Heart left ventricle (tissue), 16 donors: Measurements from ENCODE around the gene PCK2. TPM values are rescaled to one million over a fixed set of nuclear protein-coding genes. Genes with fewer than 3 reads are reported as not detected.

Experiments
- ATAC-seq, 4 donors: fragments of 200-7000 bp; cut with Tn5 transposase; one replicate each; pipeline ENCODE4 v1.9.1; 2020 to 2022; ENCODE audit warnings: moderate library complexity in 4 of 4, mild to moderate bottlenecking in 3 of 4, moderate number of reproducible peaks in 1 of 4
- DNase-seq, 5 donors: peaks; one replicate each; pipeline ENCODE4 v3.0.0-alpha.2; 2020
- H3K27ac ChIP-seq, 12 donors: fragments of 200-600 bp; sonication (generic) in 4 of 12; one replicate each; pipeline versions ENCODE4 v1.5.0 to v1.8.0; 2016 to 2022; ENCODE audit warnings: mild to moderate bottlenecking in 2 of 12
- H3K27me3 ChIP-seq, 9 donors: fragments of 200-600 bp; sonication (generic) in 2 of 9; one replicate each; pipeline versions ENCODE4 v1.5.1 to v1.8.0; 2016 to 2022; ENCODE audit warnings: mild to moderate bottlenecking in 3 of 9
- H3K36me3 ChIP-seq, 9 donors: fragments of 200-600 bp; sonication (generic) in 2 of 9; one replicate each; pipeline versions ENCODE4 v1.5.0 to v1.8.0; 2018 to 2022; ENCODE audit warnings: mild to moderate bottlenecking in 2 of 9
- H3K4me1 ChIP-seq, 12 donors: fragments of 200-600 bp; sonication (generic) in 4 of 12; one replicate each; pipeline versions ENCODE4 v1.5.0 to v1.8.0; 2016 to 2022; ENCODE audit warnings: mild to moderate bottlenecking in 3 of 12
- H3K4me3 ChIP-seq, 12 donors: fragments of 200-600 bp; sonication (generic) in 4 of 12; one replicate each; pipeline versions ENCODE4 v1.5.0 to v1.8.0; 2017 to 2022; ENCODE audit warnings: mild to moderate bottlenecking in 9 of 12, moderate library complexity in 4 of 12
- H3K9me3 ChIP-seq, 12 donors: fragments of 200-600 bp; sonication (generic) in 4 of 12; one replicate each; pipeline versions ENCODE4 v1.5.0 to v1.8.0; 2016 to 2022; ENCODE audit warnings: mild to moderate bottlenecking in 1 of 12
- CTCF ChIP-seq, 12 donors: fragments of 200-600 bp; sonication (generic) in 4 of 12; IDR thresholded peaks; one replicate each; pipeline versions ENCODE4 v1.5.0 to v1.8.0; 2018 to 2022; ENCODE audit warnings: antibody characterized with exemption in 12 of 12, mild to moderate bottlenecking in 5 of 12
- POLR2A ChIP-seq, 2 donors: fragments of 450-650 bp; IDR thresholded peaks; one replicate each; pipeline ENCODE4 v1.6.1; 2017; ENCODE audit warnings: antibody characterized with exemption in 2 of 2, mild to moderate bottlenecking in 2 of 2, moderate library complexity in 2 of 2
- WGBS, 4 donors: extraction: QIAGEN DNeasy Blood & Tissue Kit in 2 of 4; methylation state at CpG; one replicate each; pipeline versions ENCODE4 v1.1.5 to v1.1.7; 2013 to 2018; 5-methylcytosine and 5-hydroxymethylcytosine counted together
- intact Hi-C, 10 donors: fragments of 100-400 bp; cut with DNase I; formaldehyde crosslinking; loops; one replicate each; pipeline versions ENCODE4 v1.11.1 to v1.14.2; 2022
- polyA plus RNA-seq, 2 donors: library from polyadenylated mRNA; stranded (reverse); fragments of 200-250 nt; gene quantifications; one replicate each; pipeline ENCODE4 v1.2.3, GENCODE V29; 2013
- total RNA-seq, 9 donors: library from RNA; depleted of rRNA in 2 of 9; stranded (reverse); fragments of >200 nt in 2 of 9; fragmentation: NEBNext Ultra II Directional in 3 of 9; extraction: Animal tissue kit (Norgen Biotek cat#: 25700) in 3 of 9; gene quantifications; one replicate each; pipeline versions ENCODE4 v1.1.0 to v1.2.4, GENCODE V29; 2016 to 2023
- donor health status: ischemic (EF 13 %, LVEDD 7.1; RV severe dilation, severe dysfunction).
- donor health status: healthy with polysubstance abuse.
- donor health status: DM: no; HTN: yes; CAD: no.
- donor health status: DM: no; HTN: no; CAD: no.
- donor health status: ischemic (EF 25% LVEDD 6.9; RV normal size, moderate dysfunction).
- donor health status: ischemic (EF 25% LVEDD 5.7; RV mildly dilated, moderate dysfunction).
- donor health status: healthy.
- donor health status: DM: yes; HTN: yes; CAD: no.
- donor health status: ischemic (EF 35%, LVEDD 5.7; RV mildly dilated, moderate dysfunction).
- donor health status: nonischemic (EF 11% LVEDD 7.7; RV severe dilation, severe dysfunction).
- donor health status: DM: yes; HTN: yes; CAD: no.
- donor health status: PGD.
- donor health status: ischemic (EF 29% LVEDD 5.4; RV normal size, mild dysfunction).
- donor health status: nonischemic (EF 23%, LVEDD 6.1; RV moderate dilation, normal function).

PCK2 gene
- total and polyA plus RNA-seq, 11 donors: 1.5 to 14.6 (median 3.9) TPM

- WGBS, 4 donors: 68 to 80% (median 70%) methylated on average over 3 of the region's 3 CpGs
- Histone ChIP-seq H3K27me3 (peaks cover 0 to 16% (median 3%) of the 10 kb centered on the region in 9 donors), H3K4me3 (no peak overlapping the region), H3K9me3 (no peaks in the 10 kb centered on the region), H3K27ac (no peak overlapping the region), H3K36me3 (no peaks in the 10 kb centered on the region), H3K4me1 (peaks cover 0 to 14% (median 10%) of the 10 kb centered on the region in 12 donors)
- TF ChIP-seq POLR2A (IDR thresholded peaks at IDR 0.05) (no peak), CTCF (IDR thresholded peaks at IDR 0.05) (no peak)
- ATAC-seq (no peak), DNase-seq (no peak)
- intact Hi-C loops: no loop called here
These were observed 8.9 kb upstream of the PCK2 start for GRCh38 chr14:24085215-24085614.

GRCh38 chr14:24086193-24086955 is 7.7 kb upstream of the PCK2 start:
- peaks cover 0 to 6% (median 4%) of the 10 kb centered on the region in 12 donors for H3K4me1 ChIP-seq
- 80 to 88% (median 85%) methylated on average over 3 of the region's 3 CpGs for WGBS, 4 donors
- no peaks in the 10 kb centered on the region for H3K9me3 ChIP-seq
- ATAC-seq (no peak), DNase-seq (no peak)
- no peak overlapping the region for H3K4me3 ChIP-seq
- TF ChIP-seq POLR2A (IDR thresholded peaks at IDR 0.05) (no peak), CTCF (IDR thresholded peaks at IDR 0.05) (no peak)
- intact Hi-C loops: loop anchor here in 1 of 10 donors (2.0 kb wide), 1 partner anchor 26 kb away; no protein-coding TSS in a partner anchor
- peaks cover 0 to 10% (median 0%) of the 10 kb centered on the region in 9 donors for H3K27me3 ChIP-seq
- H3K27ac ChIP-seq: no peak overlapping the region
- H3K36me3 ChIP-seq: no peaks in the 10 kb centered on the region

GRCh38 chr14:24087004-24087403 is 7.1 kb upstream of the PCK2 start:
- Histone ChIP-seq H3K4me3 (no peak overlapping the region), H3K36me3 (no peaks in the 10 kb centered on the region), H3K27me3 (peaks cover 0 to 4% (median 0%) of the 10 kb centered on the region in 9 donors), H3K4me1 (no peaks in the 10 kb centered on the region), H3K9me3 (no peaks in the 10 kb centered on the region), H3K27ac (no peak overlapping the region)
- DNase-seq (no peak), ATAC-seq (no peak)
- TF ChIP-seq POLR2A (IDR thresholded peaks at IDR 0.05): no peak
- intact Hi-C loops: loop anchor here in 1 of 10 donors (2.0 kb wide), 1 partner anchor 26 kb away; no protein-coding TSS in a partner anchor
- WGBS, 4 donors: 80 to 93% (median 86%) methylated on average over 1 of the region's 1 CpG

- no peaks in the 10 kb centered on the region for H3K27me3 ChIP-seq
- DNase-seq (peak in 1 of 5 donors; percentile 13), ATAC-seq (no peak)
- H3K4me3 ChIP-seq: no peak overlapping the region
- H3K4me1 ChIP-seq: peaks cover 0 to 9% (median 0%) of the 10 kb centered on the region in 12 donors
- H3K9me3 ChIP-seq: no peaks in the 10 kb centered on the region
- WGBS, 4 donors: 78 to 91% (median 86%) methylated on average over 2 of the region's 2 CpGs
- no peak for TF ChIP-seq POLR2A (IDR thresholded peaks at IDR 0.05)
- TF ChIP-seq CTCF (IDR thresholded peaks at IDR 0.05): no peak
- H3K36me3 ChIP-seq: no peaks in the 10 kb centered on the region
- intact Hi-C loops: no loop called here
- H3K27ac ChIP-seq: no peak overlapping the region
These were observed 6.0 kb upstream of the PCK2 start for GRCh38 chr14:24088095-24088494.
